GM19099 (cell line): ENCODE measurements around the gene OR10G7.

Experiments
- POLR2A ChIP-seq: IDR thresholded peaks from 3 replicates; pipeline ENCODE4 v1.6.1; 2011; ENCODE audit warnings: low read depth; ENCODE audit not compliant: insufficient read length; ENCODE audit errors: extremely low read depth

Gene OR10G7

GRCh38 chr11:124041254-124041653 lies at the start of gene OR10G7:
Gene OR10G7 (minus strand): TSS chr11:124041325. CDS start chr11:124039001, 2,324 bp downstream.
- TF ChIP-seq POLR2A = no peak

- TF ChIP-seq POLR2A = no peak
Measured at GRCh38 chr11:124085997-124086846, 45.1 kb upstream of the OR10G7 start.

DNA sequence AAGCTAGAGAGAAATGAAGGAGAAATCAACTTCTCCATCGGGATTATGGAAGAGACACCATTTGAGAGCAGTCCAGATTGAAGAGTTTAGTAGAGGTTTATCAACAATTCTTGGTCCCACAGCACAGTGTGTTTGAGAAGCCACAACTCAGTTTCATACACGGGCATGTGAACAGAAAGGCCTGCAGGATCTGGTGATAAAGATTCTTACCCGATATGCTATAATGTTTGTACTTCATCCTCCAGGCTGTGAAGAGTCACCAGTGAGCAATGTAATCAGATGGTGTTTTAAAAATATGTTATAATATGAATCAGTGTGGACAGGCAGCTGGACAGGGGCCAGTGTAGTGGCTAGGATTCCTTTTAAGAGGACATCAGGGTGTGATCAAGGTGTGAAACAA lies 44.5 kb upstream of the OR10G7 start:
- no peak for TF ChIP-seq POLR2A

DNA sequence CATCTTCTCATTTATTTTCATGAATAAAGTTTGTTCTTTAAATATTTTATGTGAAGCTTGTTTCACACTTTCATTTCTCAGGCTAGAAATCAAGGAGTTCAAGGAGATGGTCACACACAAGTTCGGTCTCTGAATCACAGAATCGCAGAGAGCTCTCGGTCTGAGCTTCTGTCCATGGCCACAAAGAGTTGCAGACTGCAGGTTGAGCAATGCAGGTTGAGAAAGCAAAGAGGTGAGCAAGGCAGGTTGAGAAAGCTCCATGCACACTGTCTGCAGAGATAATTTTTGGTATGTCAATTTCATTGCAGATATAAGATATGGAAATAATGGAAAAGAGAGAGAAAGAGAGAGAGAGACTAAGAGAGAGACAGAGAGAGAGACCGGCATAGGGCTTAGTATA lies 41.2 kb upstream of the OR10G7 start:
- TF ChIP-seq POLR2A = no peak

DNA sequence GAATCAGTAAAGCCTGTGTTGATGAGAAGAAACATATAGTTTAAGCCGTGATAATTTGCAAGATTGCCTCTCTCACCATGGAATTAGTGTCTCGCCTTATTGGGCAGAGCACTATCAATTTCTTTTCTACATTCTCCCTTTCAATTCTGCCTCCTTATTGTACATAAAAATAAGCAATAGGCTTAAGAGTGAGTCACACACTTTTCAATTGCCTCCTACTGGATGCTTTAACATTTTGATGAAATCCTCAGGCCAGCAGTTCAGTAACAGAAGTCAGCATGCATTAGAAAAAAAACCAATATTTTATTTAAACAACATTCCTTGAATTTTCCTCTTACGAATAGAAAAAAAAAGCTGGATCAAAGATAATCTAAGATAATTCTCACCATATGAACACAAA lies 40.4 kb upstream of the OR10G7 start:
- no peak for TF ChIP-seq POLR2A

GRCh38 chr11:124080327-124081001 lies 39.3 kb upstream of the OR10G7 start:
- no peak for TF ChIP-seq POLR2A

DNA sequence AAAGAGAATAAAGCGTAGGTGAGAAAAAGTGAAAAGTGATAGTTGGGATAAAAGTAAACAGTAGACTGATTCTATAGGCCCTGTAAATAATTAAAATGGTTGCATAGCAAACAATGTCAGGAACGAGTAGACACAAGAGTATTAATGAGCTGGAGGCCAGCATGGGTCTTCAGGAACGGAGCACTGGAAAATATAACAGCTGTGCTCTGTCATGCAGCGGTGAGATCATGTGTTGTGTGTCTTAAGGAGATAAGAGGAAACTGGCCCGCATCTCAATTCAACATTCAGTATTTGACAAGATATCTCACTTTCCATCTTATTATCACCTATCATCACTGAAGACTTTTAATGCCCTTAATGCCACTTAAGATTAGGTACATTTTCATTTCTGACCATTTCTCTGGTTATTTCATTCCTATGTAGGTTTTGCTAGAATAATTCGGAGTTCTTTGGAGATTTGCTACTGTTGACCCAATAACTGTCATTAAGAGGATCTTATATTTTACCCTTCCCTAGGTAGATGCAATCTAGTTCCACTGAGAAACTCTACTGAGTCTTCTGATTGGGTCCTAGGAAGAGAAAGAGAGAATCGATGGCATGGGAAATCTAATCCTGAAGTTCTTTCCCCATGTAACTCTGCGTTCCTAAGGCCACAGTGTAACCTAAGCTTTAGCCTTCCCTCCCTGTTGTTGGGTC lies 38.7 kb upstream of the OR10G7 start:
- no peak for TF ChIP-seq POLR2A

- no peak for TF ChIP-seq POLR2A
Measured at GRCh38 chr11:124078591-124078990, 37.5 kb upstream of the OR10G7 start.

DNA sequence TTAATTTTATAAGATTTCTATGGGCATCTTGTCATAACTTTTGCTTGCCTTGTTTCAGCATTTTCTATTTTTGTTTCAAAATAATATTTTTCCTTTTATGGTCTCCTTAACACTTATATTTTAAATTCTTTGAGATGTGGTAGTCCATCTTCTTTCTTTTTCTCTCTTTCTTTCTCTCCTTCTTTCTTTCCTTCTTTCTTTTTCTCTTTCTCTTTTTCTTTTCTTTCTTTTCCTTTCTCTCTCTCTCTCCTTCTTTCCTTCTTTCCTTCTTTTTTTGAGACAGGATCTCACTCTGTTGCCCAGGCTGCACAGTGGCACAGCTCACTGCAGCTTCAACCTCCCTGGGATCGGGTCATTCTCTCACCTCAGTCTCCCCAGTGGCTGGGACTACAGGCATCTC lies 36.1 kb upstream of the OR10G7 start:
- no peak for TF ChIP-seq POLR2A

DNA sequence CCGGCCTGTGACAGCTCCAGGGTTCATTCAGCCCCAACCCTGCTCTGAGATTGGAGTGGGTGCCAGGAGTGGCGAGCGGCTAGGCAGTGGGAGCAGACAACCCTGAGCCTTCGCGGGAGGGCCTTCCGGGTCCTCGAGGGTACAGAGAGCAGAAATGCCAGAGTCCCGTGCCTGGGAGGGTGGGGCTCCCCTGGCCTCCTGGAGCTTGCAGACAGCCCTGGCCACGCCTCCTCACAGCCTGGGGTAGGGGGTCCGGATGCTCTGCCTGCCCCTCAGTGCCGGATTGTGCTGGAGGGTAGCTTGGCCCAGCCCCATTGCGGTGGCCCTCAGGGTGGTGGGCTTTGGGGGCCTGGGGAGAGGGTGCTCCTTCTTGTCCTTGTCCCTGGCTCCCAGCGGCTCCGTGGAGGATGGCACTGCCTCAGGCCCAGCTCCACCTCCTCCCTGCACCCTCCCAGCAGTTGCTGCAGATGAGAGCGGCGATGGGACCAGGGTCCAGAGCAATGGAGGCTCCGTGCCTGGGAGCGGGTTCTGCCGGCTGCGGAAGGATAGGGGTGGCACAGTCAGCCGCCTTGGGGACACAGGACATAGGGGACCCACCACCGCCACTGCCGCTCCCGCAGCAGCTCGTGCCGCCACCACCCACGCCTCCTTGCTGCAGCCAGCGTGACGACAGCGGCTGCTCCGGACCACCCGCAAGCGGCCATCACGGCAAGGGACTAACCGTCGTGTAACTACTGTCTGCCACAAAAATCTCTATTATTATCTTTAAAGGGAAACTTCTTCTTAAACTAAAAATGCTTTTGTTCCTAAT lies 34.9 kb upstream of the OR10G7 start:
- no peak for TF ChIP-seq POLR2A

GRCh38 chr11:124075492-124075840 lies 34.3 kb upstream of the OR10G7 start:
- TF ChIP-seq POLR2A = no peak

GRCh38 chr11:124074554-124074953 lies 33.4 kb upstream of the OR10G7 start:
- no peak for TF ChIP-seq POLR2A

GRCh38 chr11:124072147-124072546 lies 31.0 kb upstream of the OR10G7 start:
- TF ChIP-seq POLR2A = no peak

DNA sequence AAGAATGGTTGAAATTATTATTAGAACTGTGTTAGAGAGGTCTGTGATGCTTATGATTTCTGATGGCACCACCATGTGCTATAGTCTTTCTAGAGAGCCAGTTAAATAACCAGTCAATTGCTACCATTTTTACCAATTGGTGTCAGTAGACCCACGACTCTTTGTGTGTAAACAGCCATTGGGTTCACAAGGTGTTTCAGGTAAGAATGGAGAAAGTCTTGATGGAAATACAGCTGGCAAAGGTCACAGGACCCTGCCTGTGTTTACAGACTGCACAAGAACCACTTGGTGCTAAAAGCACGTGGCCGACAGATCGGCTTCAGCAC lies 30.5 kb upstream of the OR10G7 start:
- no peak for TF ChIP-seq POLR2A
